GM23338 (cell line): ENCODE results near the gene AUH. TPM values are rescaled to one million over a fixed set of nuclear protein-coding genes. Genes with fewer than 3 reads are reported as not detected.
A peak's percentile ranks its signal among the peaks of the same experiment; 100 is the strongest.

ENCODE experiments used
- ATAC-seq: fragments of 200-7000 bp; cut with Tn5 transposase; 3 replicates; pipeline ENCODE4 v1.9.1; 2020
- DNase-seq: peaks from one replicate; pipeline ENCODE4 v3.0.0-alpha.2; 2015; ENCODE audit warnings: low spot score
- H2AFZ ChIP-seq: fragments of 200-600 bp; sonication (generic); 2 replicates; pipeline ENCODE4 v1.8.0; 2016; ENCODE audit warnings: antibody characterized with exemption, mild to moderate bottlenecking, moderate library complexity
- H3F3A ChIP-seq: fragments of 200-600 bp; sonication (generic); replicated peaks from 2 replicates; pipeline ENCODE4 v1.8.0; 2017; ENCODE audit warnings: antibody characterized with exemption, mixed run types, low read depth
- H3K27ac ChIP-seq: fragments of 200-600 bp; sonication (generic); 2 replicates; pipeline ENCODE4 v1.6.1; 2016; ENCODE audit warnings: low read depth
- H3K27me3 ChIP-seq: fragments of 200-600 bp; sonication (generic); 2 replicates; pipeline ENCODE4 v1.8.0; 2016; ENCODE audit warnings: mild to moderate bottlenecking, mixed run types, moderate library complexity; ENCODE audit not compliant: insufficient read depth
- H3K36me3 ChIP-seq: fragments of 200-600 bp; sonication (generic); 2 replicates; pipeline ENCODE4 v1.8.0; 2016; ENCODE audit warnings: mild to moderate bottlenecking; ENCODE audit not compliant: insufficient read depth
- H3K4me1 ChIP-seq: fragments of 200-600 bp; sonication (generic); 2 replicates; pipeline ENCODE4 v1.8.0; 2016; ENCODE audit warnings: mild to moderate bottlenecking, moderate library complexity; ENCODE audit not compliant: insufficient read depth
- H3K4me2 ChIP-seq: fragments of 200-600 bp; sonication (generic); 2 replicates; pipeline ENCODE4 v1.7.1; 2017; ENCODE audit warnings: mixed run types
- H3K4me3 ChIP-seq: fragments of 200-600 bp; sonication (generic); 2 replicates; pipeline ENCODE4 v1.6.1; 2016; ENCODE audit warnings: mixed run types
- H3K79me2 ChIP-seq: fragments of 200-600 bp; sonication (generic); replicated peaks from 2 replicates; pipeline ENCODE4 v1.8.0; 2017; ENCODE audit warnings: mild to moderate bottlenecking; ENCODE audit not compliant: insufficient read depth
- H3K9me2 ChIP-seq: fragments of 200-600 bp; sonication (generic); 2 replicates; pipeline ENCODE4 v1.8.0; 2017; ENCODE audit not compliant: insufficient read depth
- H4K20me1 ChIP-seq: fragments of 200-600 bp; sonication (generic); replicated peaks from 2 replicates; pipeline ENCODE4 v1.8.0; 2017; ENCODE audit warnings: mild to moderate bottlenecking; ENCODE audit not compliant: insufficient read depth
- H3K27ac Mint-ChIP-seq: 2 replicates; pipeline ENCODE4 v1.8.0; 2020; ENCODE audit warnings: inconsistent platforms, mild to moderate bottlenecking, moderate library complexity, mixed read lengths
- H3K27me3 Mint-ChIP-seq: 3 replicates; pipeline ENCODE4 v1.8.0; 2022; ENCODE audit warnings: low read depth, mild to moderate bottlenecking, moderate library complexity, mixed read lengths, inconsistent platforms; ENCODE audit not compliant: insufficient read depth, poor library complexity
- H3K36me3 Mint-ChIP-seq: 3 replicates; pipeline ENCODE4 v1.8.0; 2021; ENCODE audit warnings: low read depth, mild to moderate bottlenecking, inconsistent platforms, moderate library complexity, mixed read lengths
- H3K4me1 Mint-ChIP-seq: 3 replicates; pipeline ENCODE4 v1.8.0; 2020; ENCODE audit warnings: mild to moderate bottlenecking, inconsistent platforms, mixed read lengths
- H3K4me3 Mint-ChIP-seq: 3 replicates; pipeline ENCODE4 v1.8.0; 2021; ENCODE audit warnings: moderate library complexity, mild to moderate bottlenecking, inconsistent platforms, mixed read lengths
- H3K9me3 Mint-ChIP-seq: 3 replicates; pipeline ENCODE4 v1.8.0; 2020; ENCODE audit warnings: moderate library complexity, mild to moderate bottlenecking, inconsistent platforms, mixed read lengths
- CREB1 ChIP-seq: fragments of 250-450 bp; sonication (Bioruptor Pico); IDR thresholded peaks from 2 replicates; pipeline ENCODE4 v1.5.0; 2020; ENCODE audit warnings: low read depth, mild to moderate bottlenecking, moderate library complexity
- EZH2phosphoT487 ChIP-seq: fragments of 200-600 bp; sonication (generic); IDR thresholded peaks from one replicate; pipeline ENCODE4 v1.8.1; 2018; ENCODE audit warnings: antibody characterized with exemption; ENCODE audit not compliant: unreplicated experiment
- JUNB ChIP-seq: IDR thresholded peaks from one replicate; pipeline ENCODE4 v1.6.1; 2016; ENCODE audit warnings: antibody characterized with exemption; ENCODE audit not compliant: unreplicated experiment
- NANOG ChIP-seq: IDR thresholded peaks from 2 replicates; pipeline ENCODE4 v1.6.1; 2016; ENCODE audit warnings: antibody characterized with exemption, borderline replicate concordance
- STAT1 ChIP-seq: IDR thresholded peaks from one replicate; pipeline ENCODE4 v1.6.1; 2016; ENCODE audit warnings: antibody characterized with exemption; ENCODE audit not compliant: unreplicated experiment
- ZNF114 ChIP-seq: fragments of 250-450 bp; sonication (Bioruptor Pico); IDR thresholded peaks from 2 replicates; pipeline ENCODE4 v1.5.0; 2020; ENCODE audit warnings: mild to moderate bottlenecking, moderate library complexity
- ZNF331 ChIP-seq: fragments of 250-450 bp; sonication (Bioruptor Pico); IDR thresholded peaks from 2 replicates; pipeline ENCODE4 v1.5.0; 2020; ENCODE audit warnings: low read depth, mild to moderate bottlenecking, moderate library complexity
- polyA plus RNA-seq: library from polyadenylated mRNA; unstranded; fragments of >200 nt; fragmentation: Nextera tagmentation; extraction: Ambion mirVana; gene quantifications from 2 replicates; pipeline ENCODE4 v1.2.1, GENCODE V29; 2016
- total RNA-seq: library from RNA; depleted of rRNA; stranded (reverse); fragments of >200 nt; shearing (Covaris generic); gene quantifications from 2 replicates; pipeline ENCODE4 v1.2.3, GENCODE V29; 2014
- TF ChIP-seq, protein P1 (sequence below), 2 experiments: fragments of 200-600 bp in 1 of 2; sonication (generic) in 1 of 2; conservative IDR thresholded peaks; 2 replicates each; pipeline versions ENCODE4 v1.5.1 to v1.6.1; 2016 to 2017; ENCODE audit warnings: antibody characterized with exemption in 2 of 2, low read depth in 2 of 2, mild to moderate bottlenecking in 2 of 2, moderate library complexity in 1 of 2
- TF ChIP-seq, protein P2 (sequence below): fragments of 250-450 bp; sonication (Bioruptor Pico); IDR thresholded peaks from 2 replicates; pipeline ENCODE4 v1.5.0; 2020; ENCODE audit warnings: mild to moderate bottlenecking, moderate library complexity
- TF ChIP-seq, protein P3 (sequence below): IDR thresholded peaks from 2 replicates; pipeline ENCODE4 v1.6.1; 2016; ENCODE audit warnings: antibody characterized with exemption
- TF ChIP-seq, protein P4 (sequence below): IDR thresholded peaks from one replicate; pipeline ENCODE4 v1.6.1; 2018; ENCODE audit warnings: antibody characterized with exemption; ENCODE audit not compliant: unreplicated experiment

The AUH gene
- total and polyA plus RNA-seq, 2 experiments from 2014 or later = 28.8 to 34.2 TPM

DNA sequence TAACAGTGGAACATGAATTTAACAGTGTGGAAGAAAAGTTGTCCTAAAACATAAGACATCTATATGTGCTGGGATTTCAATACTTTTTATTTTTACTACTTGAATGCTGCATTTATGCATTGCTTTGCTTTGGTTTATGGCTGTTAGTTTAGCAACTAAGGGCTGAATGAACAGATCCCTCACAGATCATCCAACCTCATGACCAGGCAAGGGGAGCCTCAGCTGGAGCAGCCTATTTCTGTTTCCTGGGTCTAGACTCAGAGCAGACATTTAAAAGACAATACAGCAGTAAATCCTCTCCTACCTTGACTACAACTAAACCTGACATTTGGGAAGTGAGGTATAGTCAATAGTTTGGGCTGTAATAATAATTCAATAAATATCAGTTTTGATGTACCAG is 163.3 kb downstream of the AUH start (continued):
- TF ChIP-seq, protein P1, sequence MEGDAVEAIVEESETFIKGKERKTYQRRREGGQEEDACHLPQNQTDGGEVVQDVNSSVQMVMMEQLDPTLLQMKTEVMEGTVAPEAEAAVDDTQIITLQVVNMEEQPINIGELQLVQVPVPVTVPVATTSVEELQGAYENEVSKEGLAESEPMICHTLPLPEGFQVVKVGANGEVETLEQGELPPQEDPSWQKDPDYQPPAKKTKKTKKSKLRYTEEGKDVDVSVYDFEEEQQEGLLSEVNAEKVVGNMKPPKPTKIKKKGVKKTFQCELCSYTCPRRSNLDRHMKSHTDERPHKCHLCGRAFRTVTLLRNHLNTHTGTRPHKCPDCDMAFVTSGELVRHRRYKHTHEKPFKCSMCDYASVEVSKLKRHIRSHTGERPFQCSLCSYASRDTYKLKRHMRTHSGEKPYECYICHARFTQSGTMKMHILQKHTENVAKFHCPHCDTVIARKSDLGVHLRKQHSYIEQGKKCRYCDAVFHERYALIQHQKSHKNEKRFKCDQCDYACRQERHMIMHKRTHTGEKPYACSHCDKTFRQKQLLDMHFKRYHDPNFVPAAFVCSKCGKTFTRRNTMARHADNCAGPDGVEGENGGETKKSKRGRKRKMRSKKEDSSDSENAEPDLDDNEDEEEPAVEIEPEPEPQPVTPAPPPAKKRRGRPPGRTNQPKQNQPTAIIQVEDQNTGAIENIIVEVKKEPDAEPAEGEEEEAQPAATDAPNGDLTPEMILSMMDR (conservative IDR thresholded peaks at IDR 0.05; ENCODE audit: low read depth in 2 of 2) = no peak

DNA sequence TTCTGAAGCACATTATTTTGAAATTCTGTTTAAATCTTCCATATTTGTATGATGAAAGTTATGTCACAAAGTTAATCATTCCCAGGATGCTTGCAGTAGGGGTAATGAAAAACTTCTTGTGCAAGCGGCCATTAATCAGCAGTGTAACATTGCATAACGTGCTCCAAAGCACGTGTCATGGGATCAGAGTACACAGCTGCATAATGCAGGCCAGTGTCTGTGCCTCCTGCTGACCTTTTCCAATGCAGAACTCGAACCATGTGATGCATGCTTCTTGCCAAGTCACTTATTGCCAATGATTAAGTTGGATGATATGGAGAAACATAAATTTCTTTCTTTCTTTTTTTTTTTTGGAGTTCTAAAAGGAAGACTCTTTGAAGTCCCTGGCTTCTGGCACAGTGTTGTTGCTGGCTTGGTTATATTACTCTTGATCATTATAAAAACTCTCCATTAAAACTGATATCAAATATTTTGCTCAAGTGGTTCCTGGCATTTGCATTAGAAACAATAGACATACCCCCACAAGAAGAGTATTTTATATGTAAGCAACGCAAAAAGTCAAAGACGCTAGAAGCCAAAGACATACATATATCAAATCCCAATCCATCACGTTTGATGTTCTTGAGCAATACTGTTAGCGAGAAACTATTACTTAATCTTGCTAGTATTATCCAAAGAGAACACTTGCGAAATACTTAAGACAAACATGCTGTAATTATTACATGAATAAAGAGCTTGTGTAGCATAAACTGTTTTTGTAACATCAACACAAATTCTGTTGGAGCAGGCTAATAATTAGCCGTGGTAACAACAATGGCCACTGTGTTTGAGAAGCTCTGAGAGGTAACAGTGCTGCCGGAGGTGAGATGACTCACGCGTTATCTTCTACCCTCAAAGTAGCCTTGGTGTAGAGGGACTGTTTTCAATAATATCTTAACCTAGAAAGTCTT is 164.2 kb downstream of the AUH start:
- H3K4me2 ChIP-seq = no peak overlapping the region
- no peak overlapping the region for H3K4me3 ChIP-seq
- DNase-seq (peak; percentile 19), ATAC-seq (no peak)
- H3K27me3 Mint-ChIP-seq = peaks cover 24% of the 10 kb centered on the region
- no peak overlapping the region for H3K27ac ChIP-seq
- H3K79me2 ChIP-seq = no peaks in the 10 kb centered on the region
- H3K36me3 ChIP-seq = no peaks in the 10 kb centered on the region; the same call in 1 of the 2 replicates
- peaks cover 32% of the 10 kb centered on the region for H3K27me3 ChIP-seq
- peaks cover 14% of the 10 kb centered on the region; the same call in 2 of the 3 replicates for H3K9me3 Mint-ChIP-seq
- peaks cover 17% of the 10 kb centered on the region for H3K4me1 ChIP-seq
- H3K27ac Mint-ChIP-seq = no peak overlapping the region
- no peak overlapping the region for H2AFZ ChIP-seq
- H3K4me1 Mint-ChIP-seq = peaks cover 19% of the 10 kb centered on the region
- H3K9me2 ChIP-seq = peaks cover 7% of the 10 kb centered on the region; the same call in 1 of the 2 replicates
- H3F3A ChIP-seq = 0 out of 2 replicates have a peak, but pooled peaks cover 2% of the 10 kb centered on the region
- no peak overlapping the region for H3K4me3 Mint-ChIP-seq
- no peaks in the 10 kb centered on the region for H4K20me1 ChIP-seq
- H3K36me3 Mint-ChIP-seq = peaks cover 16% of the 10 kb centered on the region; the same call in 1 of the 3 replicates
- TF ChIP-seq ZNF331 (CRISPR knock-in tag) (no peak), ZNF114 (CRISPR knock-in tag) (no peak), JUNB (no peak), NANOG (no peak), EZH2phosphoT487 (no peak), CREB1 (CRISPR knock-in tag) (no peak), STAT1 (no peak)
- TF ChIP-seq, protein P2, sequence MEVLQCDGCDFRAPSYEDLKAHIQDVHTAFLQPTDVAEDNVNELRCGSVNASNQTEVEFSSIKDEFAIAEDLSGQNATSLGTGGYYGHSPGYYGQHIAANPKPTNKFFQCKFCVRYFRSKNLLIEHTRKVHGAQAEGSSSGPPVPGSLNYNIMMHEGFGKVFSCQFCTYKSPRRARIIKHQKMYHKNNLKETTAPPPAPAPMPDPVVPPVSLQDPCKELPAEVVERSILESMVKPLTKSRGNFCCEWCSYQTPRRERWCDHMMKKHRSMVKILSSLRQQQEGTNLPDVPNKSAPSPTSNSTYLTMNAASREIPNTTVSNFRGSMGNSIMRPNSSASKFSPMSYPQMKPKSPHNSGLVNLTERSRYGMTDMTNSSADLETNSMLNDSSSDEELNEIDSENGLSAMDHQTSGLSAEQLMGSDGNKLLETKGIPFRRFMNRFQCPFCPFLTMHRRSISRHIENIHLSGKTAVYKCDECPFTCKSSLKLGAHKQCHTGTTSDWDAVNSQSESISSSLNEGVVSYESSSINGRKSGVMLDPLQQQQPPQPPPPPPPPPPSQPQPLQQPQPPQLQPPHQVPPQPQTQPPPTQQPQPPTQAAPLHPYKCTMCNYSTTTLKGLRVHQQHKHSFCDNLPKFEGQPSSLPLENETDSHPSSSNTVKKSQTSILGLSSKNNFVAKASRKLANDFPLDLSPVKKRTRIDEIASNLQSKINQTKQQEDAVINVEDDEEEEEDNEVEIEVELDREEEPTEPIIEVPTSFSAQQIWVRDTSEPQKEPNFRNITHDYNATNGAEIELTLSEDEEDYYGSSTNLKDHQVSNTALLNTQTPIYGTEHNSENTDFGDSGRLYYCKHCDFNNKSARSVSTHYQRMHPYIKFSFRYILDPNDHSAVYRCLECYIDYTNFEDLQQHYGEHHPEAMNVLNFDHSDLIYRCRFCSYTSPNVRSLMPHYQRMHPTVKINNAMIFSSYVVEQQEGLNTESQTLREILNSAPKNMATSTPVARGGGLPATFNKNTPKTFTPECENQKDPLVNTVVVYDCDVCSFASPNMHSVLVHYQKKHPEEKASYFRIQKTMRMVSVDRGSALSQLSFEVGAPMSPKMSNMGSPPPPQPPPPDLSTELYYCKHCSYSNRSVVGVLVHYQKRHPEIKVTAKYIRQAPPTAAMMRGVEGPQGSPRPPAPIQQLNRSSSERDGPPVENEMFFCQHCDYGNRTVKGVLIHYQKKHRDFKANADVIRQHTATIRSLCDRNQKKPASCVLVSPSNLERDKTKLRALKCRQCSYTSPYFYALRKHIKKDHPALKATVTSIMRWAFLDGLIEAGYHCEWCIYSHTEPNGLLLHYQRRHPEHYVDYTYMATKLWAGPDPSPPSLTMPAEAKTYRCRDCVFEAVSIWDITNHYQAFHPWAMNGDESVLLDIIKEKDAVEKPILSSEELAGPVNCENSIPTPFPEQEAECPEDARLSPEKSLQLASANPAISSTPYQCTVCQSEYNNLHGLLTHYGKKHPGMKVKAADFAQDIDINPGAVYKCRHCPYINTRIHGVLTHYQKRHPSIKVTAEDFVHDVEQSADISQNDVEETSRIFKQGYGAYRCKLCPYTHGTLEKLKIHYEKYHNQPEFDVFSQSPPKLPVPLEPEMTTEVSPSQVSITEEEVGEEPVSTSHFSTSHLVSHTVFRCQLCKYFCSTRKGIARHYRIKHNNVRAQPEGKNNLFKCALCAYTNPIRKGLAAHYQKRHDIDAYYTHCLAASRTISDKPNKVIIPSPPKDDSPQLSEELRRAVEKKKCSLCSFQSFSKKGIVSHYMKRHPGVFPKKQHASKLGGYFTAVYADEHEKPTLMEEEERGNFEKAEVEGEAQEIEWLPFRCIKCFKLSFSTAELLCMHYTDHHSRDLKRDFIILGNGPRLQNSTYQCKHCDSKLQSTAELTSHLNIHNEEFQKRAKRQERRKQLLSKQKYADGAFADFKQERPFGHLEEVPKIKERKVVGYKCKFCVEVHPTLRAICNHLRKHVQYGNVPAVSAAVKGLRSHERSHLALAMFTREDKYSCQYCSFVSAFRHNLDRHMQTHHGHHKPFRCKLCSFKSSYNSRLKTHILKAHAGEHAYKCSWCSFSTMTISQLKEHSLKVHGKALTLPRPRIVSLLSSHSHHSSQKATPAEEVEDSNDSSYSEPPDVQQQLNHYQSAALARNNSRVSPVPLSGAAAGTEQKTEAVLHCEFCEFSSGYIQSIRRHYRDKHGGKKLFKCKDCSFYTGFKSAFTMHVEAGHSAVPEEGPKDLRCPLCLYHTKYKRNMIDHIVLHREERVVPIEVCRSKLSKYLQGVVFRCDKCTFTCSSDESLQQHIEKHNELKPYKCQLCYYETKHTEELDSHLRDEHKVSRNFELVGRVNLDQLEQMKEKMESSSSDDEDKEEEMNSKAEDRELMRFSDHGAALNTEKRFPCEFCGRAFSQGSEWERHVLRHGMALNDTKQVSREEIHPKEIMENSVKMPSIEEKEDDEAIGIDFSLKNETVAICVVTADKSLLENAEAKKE (CRISPR knock-in tag) = no peak
- TF ChIP-seq, protein P3, sequence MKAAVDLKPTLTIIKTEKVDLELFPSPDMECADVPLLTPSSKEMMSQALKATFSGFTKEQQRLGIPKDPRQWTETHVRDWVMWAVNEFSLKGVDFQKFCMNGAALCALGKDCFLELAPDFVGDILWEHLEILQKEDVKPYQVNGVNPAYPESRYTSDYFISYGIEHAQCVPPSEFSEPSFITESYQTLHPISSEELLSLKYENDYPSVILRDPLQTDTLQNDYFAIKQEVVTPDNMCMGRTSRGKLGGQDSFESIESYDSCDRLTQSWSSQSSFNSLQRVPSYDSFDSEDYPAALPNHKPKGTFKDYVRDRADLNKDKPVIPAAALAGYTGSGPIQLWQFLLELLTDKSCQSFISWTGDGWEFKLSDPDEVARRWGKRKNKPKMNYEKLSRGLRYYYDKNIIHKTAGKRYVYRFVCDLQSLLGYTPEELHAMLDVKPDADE = no peak
- TF ChIP-seq, protein P4, sequence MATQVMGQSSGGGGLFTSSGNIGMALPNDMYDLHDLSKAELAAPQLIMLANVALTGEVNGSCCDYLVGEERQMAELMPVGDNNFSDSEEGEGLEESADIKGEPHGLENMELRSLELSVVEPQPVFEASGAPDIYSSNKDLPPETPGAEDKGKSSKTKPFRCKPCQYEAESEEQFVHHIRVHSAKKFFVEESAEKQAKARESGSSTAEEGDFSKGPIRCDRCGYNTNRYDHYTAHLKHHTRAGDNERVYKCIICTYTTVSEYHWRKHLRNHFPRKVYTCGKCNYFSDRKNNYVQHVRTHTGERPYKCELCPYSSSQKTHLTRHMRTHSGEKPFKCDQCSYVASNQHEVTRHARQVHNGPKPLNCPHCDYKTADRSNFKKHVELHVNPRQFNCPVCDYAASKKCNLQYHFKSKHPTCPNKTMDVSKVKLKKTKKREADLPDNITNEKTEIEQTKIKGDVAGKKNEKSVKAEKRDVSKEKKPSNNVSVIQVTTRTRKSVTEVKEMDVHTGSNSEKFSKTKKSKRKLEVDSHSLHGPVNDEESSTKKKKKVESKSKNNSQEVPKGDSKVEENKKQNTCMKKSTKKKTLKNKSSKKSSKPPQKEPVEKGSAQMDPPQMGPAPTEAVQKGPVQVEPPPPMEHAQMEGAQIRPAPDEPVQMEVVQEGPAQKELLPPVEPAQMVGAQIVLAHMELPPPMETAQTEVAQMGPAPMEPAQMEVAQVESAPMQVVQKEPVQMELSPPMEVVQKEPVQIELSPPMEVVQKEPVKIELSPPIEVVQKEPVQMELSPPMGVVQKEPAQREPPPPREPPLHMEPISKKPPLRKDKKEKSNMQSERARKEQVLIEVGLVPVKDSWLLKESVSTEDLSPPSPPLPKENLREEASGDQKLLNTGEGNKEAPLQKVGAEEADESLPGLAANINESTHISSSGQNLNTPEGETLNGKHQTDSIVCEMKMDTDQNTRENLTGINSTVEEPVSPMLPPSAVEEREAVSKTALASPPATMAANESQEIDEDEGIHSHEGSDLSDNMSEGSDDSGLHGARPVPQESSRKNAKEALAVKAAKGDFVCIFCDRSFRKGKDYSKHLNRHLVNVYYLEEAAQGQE = no peak
